Stimulated activated CD8-positive, alpha-beta memory T cell treated with anti-CD3 and anti-CD28 coated beads, Interleukin-12 subunit alpha, Interleukin-12 subunit beta, amount 100 ng/mL, for 1 hour (primary cell): ENCODE results near the gene LMX1A.

Experiments
- DNase-seq: peaks from one replicate; pipeline ENCODE4 v3.0.0-alpha.2; 2020; ENCODE audit warnings: low read depth

Gene LMX1A

DNA sequence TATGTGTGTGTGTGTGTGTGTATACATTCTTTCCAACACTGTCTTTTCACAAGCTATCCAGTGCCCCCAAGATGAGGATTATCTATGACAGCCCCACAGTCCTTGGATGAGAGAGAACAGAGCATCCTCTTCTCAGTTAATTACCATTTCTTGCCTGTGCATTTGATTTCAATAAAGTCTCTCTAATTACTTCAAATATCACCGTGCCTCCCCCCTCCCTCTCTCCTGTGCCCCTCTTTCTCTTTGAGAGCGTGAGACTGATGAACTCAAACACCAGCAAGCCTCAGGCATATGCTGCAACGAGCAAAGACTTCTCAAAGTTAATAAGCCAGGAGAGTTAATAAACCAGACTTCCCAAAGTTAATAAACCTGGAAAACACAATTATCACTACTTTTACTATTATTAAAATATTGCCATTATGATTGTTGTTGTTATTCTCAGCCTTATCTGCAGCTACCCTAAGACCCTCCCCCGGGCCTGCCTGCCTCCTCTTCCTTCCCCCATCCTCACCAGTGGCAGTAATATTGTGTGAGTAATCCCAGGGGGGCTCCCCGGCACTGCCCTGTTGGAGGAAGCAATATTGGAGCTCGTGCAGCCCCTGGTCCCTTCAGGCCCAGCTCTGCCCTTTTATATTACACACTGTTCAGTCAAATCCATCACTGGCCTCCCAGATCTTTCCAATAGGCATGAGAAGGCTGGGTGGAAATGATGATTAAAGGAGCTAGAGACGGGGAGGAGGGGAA, 30.9 kb downstream of the LMX1A start:
- DNase-seq, result no peak

DNA sequence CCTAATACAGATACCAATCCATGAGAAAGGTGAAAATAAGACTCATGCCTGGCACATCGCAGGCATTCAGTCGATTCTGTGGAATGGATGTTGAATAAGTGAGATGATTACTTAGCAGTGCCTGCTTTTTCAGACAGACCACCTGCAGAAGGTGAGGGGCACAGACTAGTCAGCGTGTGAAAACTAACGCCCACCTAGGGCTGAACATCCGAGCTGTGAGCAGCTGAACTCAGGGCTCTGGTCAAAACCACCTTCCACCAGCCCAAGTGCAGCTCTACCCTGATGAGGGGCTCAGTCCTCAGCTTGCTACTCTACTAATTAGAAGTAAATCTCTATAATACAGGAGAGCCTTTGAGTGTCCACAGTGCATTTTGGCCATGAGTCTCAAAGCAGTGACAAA, 32.5 kb downstream of the LMX1A start:
- DNase-seq, result no peak

DNA sequence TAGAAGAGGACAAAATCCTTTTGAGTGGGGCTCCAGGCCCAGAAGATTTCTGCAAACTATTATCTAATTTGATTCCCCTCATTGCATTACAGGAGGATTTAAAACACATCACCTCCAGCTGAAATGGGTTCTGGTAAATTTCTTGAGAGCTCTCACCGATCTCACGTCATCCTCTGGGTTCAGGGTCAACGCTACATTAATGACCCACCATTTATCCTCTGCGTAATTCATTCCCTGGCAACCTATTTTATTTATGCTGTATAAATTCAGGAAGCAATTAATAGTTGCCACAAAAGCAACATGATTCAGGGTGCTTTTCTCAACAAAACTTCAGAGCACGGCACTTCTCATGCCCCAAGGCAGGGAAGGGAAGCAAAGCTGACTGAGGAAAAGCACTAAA, 38.9 kb downstream of the LMX1A start:
- DNase-seq, result no peak

DNA sequence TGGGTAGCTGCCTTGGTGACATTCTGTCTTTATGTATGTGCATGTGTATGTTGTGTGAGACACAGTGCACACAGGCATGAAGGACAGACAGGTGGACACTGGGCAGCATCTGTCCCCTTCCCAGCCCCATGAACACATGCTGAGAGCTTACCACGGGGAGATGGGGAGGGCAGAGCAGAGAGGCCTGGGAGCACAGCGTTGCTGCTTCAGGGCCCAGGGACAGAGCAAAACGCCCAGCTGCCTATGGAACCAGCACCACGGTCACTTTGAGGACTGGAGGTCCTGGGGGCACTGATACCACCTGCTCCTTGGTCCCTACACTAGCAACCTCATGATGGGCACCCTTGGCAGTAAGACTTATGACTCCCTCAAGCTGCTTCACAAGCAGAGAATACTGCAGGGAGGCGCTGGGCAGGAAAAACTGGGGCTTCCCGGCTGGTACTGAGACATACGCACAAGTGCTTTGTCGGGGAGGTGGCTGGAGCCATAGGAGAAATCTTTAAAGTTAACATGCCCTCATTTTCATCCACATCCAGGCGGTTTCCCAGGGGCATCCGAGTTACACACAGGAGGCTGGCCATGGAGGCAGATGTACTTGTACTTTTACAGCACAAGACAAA, 40.3 kb downstream of the LMX1A start:
- DNase-seq, result no peak

DNA sequence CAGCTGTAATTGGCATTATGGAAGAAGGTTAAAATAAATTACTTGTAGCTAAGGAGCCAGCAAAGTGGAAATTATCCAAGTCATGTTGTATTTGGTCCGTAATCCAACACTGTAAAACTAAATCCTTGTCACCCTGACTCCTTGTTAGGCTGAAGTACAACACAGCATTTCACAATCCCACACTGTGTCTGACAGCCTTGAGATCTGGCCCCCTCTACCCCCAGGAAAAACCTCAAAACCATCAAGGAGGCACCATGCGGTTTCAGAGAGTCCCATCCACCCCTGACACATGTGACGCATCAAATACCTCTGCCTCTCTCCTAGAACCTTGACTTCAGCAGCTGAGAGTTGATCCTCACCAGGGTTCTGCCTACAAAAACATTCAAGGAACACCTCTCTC, 41.0 kb downstream of the LMX1A start:
- no peak for DNase-seq

DNA sequence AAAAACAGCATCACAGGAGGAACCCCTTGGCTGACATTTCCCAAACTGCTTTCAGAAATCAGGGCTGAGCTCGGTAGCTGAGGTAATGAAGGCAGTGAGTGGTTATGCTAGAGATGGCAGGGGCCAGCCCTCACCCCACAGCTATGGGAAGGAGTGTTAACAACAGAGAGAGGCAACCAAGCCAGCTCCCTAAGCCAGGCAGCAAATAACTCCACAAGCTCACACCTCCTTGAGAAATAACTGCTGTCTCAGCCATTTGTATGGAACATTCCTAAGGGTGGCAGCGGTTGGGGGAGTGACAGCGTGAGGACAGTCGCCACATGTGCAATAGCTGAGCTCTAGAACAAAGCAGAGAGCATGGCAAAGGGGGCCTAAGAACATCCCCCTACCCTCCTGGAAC, 42.6 kb downstream of the LMX1A start:
- DNase-seq, result no peak

DNA sequence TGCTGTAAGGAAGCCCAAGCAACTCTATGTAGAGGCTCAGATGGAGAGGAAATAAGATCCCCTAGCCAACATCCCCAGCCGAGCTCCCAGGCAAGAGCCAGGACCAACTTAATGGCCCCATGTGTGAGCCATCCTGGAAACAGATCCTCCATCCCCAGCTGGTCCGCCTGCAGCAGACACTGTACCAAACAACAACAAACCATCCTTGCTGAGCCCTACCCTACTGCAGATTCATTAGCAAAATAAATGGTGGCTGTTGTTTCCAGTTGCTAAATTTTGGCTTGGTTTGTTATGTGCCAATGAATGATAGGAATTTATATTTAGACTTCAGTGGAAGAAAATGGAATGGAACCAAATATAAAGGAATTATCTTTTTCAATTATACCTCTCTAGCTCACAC, 43.9 kb downstream of the LMX1A start:
- no peak for DNase-seq

DNA sequence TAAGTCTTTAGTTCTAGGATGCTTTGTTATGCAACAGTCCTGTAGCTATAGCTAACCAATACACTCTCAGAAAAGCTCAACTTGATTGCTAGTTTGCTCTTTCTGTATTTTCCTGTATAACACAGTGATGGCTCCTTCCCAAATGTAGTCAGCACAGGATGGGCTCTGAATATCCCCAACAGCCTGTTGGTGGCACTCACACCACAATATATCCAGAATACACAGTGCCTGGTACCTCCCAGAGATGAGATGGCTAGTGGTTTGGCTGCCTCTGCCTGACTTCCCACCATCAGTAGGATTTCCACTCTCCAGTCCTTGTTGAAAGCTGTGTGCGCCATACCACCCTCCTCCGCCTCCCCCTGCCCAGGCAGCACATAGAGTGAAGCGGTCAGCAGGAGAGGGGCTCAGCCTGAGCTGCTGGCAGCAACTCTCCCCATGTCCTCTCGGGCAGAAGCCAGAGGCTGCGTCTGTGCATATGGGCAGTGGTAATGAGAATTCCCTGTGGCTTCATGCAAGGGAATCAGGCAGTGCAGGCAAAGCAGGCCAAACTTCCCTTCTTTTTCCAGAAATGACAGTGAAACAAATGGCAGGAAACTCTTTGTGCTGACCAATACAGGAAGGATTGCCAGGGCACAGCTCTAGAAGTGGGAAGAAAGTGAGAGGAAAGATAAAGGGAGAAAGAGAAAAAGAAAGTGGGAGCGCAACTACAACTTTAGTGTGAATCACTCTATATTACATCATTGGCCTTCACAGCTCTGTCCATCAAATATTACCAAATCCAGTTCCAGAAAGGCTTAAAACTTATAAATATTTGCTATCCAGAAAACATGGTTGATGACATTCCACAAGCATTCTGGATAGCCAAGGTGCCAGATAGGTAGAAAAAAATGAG, 49.7 kb downstream of the LMX1A start:
- DNase-seq, result no peak

DNA sequence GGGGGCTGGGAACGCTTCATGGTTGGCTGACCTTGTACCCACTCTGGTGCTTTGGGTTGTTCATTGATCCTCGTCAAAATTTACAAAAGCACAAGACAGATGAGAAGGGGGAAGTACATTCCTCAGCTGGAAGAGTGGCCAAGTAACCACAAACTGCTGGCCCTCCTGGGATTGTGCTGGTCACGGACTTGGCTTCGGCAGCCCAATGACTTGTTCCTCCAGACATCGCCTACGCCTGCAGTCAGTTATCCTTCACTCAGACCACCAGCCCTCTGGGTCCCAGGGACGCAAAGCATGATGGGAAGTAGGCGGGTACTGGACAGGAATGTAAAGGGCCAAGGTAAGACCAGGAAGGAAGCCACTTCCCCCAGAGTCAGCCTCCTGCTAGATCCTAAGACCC, 53.1 kb downstream of the LMX1A start:
- DNase-seq, result no peak

DNA sequence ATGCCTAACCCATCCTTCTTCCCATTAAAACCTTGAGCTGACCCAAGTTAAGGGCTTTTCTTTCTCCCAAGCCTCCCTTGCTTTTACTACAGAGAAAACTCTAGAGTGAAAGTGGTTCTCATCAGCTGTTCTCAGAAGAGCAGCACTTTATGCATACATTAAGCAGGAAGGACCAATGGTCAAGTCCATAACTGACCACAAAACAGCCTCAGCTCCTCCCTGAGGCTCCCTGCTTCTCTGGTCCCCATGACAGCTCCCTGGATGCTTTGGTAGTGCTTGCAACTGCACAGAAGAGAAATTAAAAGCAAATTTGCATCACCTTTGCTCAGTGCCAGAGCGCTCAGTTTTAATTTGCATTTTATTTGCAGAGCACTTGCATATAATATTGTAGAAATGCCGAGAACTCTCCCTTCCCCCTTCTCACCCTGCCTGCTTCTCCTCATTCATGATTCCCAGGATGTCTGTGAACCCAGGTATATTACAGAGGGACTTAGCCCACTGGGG, 56.1 kb downstream of the LMX1A start:
- no peak for DNase-seq

DNA sequence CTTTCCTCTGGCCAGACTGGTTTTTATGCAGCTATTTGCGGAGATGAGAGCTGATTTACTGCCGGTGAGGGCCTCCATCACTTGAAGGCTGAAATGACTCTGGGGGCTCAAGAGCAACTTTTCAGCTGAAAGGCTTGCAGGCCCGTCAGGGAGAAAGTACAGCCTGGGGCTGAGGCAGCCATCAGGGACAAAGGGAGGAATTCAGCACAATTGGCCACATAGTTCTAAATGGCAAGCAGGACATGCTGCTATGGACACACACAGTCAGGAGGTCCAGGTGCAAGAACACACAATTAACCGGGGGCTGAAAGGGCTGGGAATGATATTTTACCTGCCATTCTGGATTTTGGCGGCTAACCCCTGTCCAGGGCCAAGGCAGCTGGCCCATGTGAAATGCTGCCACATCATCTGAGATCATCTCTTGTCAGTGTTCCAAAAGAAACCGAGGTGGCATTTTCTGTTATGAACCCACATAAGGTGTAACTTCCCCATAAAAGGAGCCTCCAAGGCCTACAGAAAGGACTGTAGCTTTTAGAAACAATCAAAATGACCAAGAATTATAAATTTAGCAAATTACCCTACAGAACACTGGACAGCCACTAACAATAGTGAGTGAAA, 58.2 kb downstream of the LMX1A start:
- no peak for DNase-seq

DNA sequence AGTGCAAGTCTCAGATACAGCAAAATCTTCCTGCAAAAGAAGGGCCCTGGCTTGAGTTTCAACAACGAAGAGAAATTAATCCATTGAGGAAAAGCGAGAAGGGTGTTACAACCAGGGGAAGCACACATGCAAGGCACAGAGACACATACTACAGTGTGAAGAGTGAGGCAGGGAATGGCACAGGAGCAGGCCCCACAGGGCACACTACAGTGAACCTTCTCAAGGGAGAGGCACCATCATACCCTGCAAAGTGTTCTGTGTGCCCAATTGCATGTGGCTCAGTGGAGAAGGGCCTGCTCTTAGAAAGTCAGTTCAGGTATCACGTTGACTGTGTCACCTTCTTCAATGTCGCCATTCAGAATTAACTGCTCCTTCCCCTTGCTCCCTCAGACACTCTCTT, 60.3 kb downstream of the LMX1A start:
- DNase-seq, result no peak

DNA sequence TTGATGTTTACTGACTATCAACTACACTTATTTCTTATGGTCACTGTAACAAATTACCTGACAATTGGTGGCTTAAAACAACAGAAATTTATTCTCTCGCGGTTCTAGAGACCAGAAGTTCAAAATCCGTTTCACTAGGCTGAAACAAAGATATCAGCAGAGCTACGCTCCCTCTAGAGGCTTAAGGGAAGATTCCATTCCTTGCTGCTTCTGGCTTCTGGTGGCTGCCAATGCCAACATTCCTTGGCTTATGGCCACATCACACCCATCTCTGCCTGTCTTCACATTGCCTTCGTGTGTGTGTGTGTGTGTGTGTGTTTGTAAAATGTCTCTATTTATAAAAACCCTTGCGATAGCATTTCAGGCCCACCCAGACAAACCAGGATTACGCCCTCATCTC, 66.4 kb downstream of the LMX1A start:
- DNase-seq, result no peak

DNA sequence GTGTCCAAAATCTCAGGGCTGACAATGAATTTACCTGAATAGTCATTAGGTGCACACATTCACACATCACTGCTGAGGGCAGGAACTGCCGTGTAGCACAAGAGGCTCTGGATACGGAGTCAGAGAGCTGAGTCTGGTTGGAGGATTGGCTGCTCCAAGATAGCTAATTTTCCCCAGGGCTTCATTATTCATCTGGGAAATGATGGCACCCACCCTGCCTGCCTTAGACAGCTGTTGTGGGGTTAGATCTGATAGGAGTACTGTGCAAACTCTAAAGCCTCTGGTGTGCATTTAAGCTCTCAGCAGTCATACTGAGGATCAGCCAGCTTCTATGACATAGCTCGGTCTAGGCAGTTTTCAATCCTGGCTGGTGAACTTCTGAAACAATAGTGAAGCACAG, 67.0 kb downstream of the LMX1A start:
- DNase-seq, result no peak

DNA sequence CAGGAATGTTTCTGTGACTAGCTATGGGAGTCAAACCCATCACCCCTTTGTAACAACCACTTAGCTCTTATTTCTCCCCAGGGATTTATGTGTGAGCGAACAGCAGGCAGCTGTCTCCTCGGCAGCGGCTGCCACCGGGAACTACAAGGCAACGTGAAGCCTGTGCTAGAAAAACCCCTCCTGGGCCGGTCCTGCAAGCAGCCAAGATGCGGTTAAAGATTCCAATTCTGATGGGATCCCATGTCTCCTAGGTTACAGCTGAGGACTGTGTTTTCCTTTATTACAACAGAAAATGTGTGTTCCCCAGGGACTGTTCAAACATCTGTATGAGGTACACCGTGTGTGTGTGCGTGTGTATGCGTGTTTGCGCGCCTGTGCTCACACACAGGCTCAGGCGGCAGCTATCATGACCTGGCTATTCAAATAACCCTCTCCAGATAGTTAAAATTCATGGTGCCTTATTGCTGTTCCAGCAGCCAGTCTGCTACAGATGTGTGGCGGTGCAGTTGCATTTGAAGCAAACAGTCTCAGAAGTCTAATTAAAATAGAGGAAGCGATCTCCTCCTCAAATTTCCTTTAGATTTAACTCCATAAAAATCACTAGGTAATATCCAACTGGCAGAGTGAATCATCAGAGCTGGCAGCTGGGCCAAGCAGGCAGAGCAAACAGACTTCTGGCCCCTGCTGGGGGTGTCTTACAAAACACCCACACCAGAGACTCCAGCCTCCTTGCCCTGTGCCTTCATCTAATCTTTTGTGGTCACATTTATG, 68.0 kb downstream of the LMX1A start:
- DNase-seq, result no peak

DNA sequence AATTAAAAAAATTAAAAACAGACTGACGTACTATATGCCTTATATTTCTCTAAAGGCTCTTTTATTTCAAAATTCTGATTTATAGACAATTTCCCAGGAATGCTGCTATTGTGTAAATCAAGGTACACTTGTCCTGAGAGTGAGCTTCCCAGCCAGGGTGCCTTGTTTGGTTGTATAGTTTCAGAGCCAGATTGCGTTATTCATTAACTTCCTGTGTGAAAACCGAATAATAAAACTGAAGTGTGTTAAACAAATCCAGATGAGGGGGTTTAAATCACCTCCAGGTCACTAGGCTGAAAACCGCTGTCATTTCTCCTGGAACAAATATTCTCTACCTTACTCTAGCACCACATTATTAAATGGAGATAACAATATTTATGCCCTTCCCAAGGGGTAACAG, 68.7 kb downstream of the LMX1A start:
- no peak for DNase-seq

DNA sequence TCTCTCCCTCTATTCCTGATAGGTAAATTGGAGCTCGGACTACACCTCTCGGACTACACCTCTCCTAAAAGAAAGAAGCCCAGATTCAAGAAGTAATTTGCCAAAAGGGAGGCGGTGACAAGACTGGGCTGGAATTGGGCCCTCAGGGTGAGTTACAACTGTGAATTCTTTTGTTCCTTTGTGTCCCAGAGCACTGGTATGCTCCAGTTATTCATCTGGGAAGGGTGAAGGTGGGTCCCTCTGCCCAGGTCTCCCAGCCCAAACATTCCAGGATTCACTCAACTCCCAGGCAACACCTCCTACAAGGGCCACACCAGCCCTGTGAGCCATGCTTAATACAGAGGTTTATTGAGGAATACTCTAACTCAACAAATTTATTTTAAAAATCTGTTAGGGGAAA, 69.2 kb downstream of the LMX1A start:
- no peak for DNase-seq

DNA sequence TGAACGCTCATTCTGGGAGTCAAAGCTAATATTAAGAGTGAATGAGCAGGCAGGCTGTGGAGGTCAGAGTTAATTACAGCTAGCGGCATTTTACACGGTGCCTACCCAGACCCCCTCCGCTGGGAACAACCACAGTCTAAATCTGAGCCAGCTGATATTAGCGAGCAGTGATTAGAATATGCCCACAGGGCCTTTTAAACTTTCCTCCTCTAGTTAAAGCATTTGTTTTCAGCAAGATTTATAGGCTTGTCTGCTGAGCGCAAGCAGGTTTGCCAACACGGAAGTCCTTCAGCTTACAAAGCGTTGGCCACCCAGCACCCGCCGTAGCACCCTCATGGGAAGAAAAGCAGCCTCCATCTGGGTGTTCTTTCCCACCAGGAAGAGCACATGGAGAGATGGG, 72.1 kb downstream of the LMX1A start:
- no peak for DNase-seq

DNA sequence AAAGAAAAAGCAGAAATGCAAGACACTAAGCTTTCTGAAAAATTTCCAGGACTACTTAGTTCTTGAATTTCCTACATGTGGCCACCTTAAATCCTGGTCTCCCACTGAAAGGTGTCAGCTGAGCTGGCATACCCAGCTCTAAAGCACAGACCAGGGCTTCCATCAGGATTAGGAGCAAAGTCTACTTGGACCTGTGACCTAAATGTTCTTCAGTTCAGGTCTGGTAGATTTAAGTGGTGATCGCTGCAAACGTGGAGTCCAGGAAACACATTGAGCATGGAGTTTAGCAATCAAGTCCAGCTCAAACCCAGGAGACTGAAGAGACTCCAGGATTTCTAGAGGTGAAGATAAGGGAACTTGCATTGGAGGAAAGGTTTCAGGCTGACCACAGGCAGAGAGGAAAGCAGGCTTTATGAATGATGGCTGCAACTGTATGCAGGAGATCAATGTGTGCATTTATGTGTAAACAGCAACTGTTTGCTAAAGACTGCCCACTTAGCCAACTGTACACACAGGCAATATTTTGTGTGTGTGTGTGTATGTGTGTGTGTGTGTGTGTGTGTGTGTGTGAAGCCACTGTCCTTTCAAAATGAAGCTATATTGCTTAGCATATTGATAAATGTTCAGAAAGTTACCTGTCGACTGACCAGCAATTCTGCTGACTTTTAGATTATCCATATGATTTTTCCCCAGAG, 75.2 kb downstream of the LMX1A start:
- no peak for DNase-seq

DNA sequence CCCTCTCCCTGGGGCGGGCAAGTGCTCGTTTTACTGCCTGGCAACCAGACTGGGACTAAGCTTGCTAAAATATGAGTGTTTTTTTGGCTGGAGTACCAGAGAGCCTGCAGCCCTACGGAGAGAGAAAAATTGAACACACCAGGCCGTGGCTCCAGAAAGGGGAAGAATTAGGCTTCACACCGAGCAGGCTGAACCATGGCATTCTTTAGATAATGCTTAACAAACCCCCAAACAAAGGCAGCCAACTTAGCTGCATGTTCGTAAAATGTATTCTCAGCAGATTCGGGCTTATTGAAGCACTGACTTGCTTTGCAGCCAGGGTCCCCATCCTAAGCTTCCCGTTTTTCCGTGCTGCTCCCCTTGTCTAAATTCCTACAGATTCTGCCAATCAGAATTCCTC, 76.6 kb downstream of the LMX1A start:
- no peak for DNase-seq

DNA sequence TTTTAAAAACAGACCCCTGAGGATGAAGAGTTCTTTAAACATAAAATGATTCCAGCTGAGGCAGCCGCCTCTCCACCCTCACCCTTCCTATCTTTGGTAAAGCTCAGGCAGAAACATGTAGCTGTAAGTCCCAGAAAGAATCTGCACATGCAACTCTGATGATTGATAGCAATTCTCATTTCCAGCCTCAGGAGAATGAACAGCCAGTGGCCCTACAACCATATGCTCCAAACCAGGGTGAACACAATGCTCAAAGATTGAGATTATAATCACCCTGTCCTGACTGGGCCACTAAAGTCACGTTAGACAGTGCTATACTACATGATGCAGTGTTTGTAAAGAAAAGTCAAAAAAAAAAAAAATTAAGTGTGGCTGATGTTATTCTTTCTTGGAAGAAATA, 80.2 kb downstream of the LMX1A start:
- no peak for DNase-seq
